Measurements from ENCODE around the gene KCNJ18.
"Not testable (repeated sequence)": the region's sequence is repeated elsewhere in the genome, so short reads cannot be mapped to it uniquely, and the experiment has no call there.

The KCNJ18 gene

GRCh38 chr17:21699573-21700236, 7.4 kb downstream of the KCNJ18 start:
- not testable (repeated sequence) for H3K4me3 ChIP-seq (ENCODE audit: low read depth, low read length)

GRCh38 chr17:21701090-21701489, 8.8 kb downstream of the KCNJ18 start:
- not testable (repeated sequence) for H3K4me3 ChIP-seq (ENCODE audit: low read depth, low read length)

- H3K4me3 ChIP-seq (ENCODE audit: low read depth, low read length), result not testable (repeated sequence)
Measured at GRCh38 chr17:21702029-21702428, 9.7 kb downstream of the KCNJ18 start.

- H3K4me3 ChIP-seq (ENCODE audit: low read depth, low read length), result not testable (repeated sequence)
Measured at GRCh38 chr17:21702521-21702920, 10.2 kb downstream of the KCNJ18 start.

- H3K4me3 ChIP-seq (ENCODE audit: low read depth, low read length), result not testable (repeated sequence)
Measured at GRCh38 chr17:21702940-21703640, 10.8 kb downstream of the KCNJ18 start.

- not testable (repeated sequence) for H3K4me3 ChIP-seq (ENCODE audit: low read depth, low read length)
Measured at GRCh38 chr17:21703891-21704872, 11.9 kb downstream of the KCNJ18 start.

- no peak overlapping the region for H3K4me3 ChIP-seq (ENCODE audit: low read depth, low read length)
- TF ChIP-seq CTCF (IDR thresholded peaks at IDR 0.05; ENCODE audit: borderline replicate concordance, insufficient read depth, low read depth, low read length), result no peak
Measured at GRCh38 chr17:21705021-21705601, 12.8 kb downstream of the KCNJ18 start.

- H3K4me3 ChIP-seq (ENCODE audit: low read depth, low read length), result not testable (repeated sequence)
Measured at GRCh38 chr17:21705746-21706145, 13.4 kb downstream of the KCNJ18 start.

GRCh38 chr17:21706546-21706945, 14.2 kb downstream of the KCNJ18 start:
- H3K4me3 ChIP-seq (ENCODE audit: low read depth, low read length), result not testable (repeated sequence)

GRCh38 chr17:21707131-21707530, 14.8 kb downstream of the KCNJ18 start:
- not testable (repeated sequence) for H3K4me3 ChIP-seq (ENCODE audit: low read depth, low read length)

GRCh38 chr17:21707711-21708611, 15.6 kb downstream of the KCNJ18 start:
- not testable (repeated sequence) for H3K4me3 ChIP-seq (ENCODE audit: low read depth, low read length)

GRCh38 chr17:21708612-21709535, 16.6 kb downstream of the KCNJ18 start:
- not testable (repeated sequence) for H3K4me3 ChIP-seq (ENCODE audit: low read depth, low read length)

- H3K4me3 ChIP-seq (ENCODE audit: low read depth, low read length), result not testable (repeated sequence)
Measured at GRCh38 chr17:21709994-21710393, 17.7 kb downstream of the KCNJ18 start.

- not testable (repeated sequence) for H3K4me3 ChIP-seq (ENCODE audit: low read depth, low read length)
Measured at GRCh38 chr17:21710486-21710885, 18.2 kb downstream of the KCNJ18 start.

All from GM12875 (cell line).